Astrocyte (in vitro differentiated cells and primary cell): ENCODE data around the gene DHRS12. TPM values are rescaled to one million over a fixed set of nuclear protein-coding genes. Genes with fewer than 3 reads are reported as not detected.

Experiments used
- DNase-seq: peaks from one replicate; pipeline ENCODE4 v3.0.0-alpha.2; 2010; ENCODE audit warnings: low read depth
- FAIRE-seq: peaks from 2 replicates; lab custom pipeline; 2011; peaks lifted over from hg19 to GRCh38; lab: Jason Lieb, UNC
- H2AFZ ChIP-seq: 2 replicates; pipeline ENCODE4 v1.6.0; 2012; ENCODE audit warnings: low read depth, low read length, inconsistent platforms
- H3K27ac ChIP-seq: 2 replicates; pipeline ENCODE4 v1.5.1; 2011; ENCODE audit warnings: low read depth, low read length, inconsistent platforms
- H3K27me3 ChIP-seq: 2 replicates; pipeline ENCODE4 v1.6.0; 2011; ENCODE audit warnings: low read length, inconsistent platforms; ENCODE audit not compliant: insufficient read depth
- H3K36me3 ChIP-seq: 2 replicates; pipeline ENCODE4 v1.5.1; 2011; ENCODE audit warnings: low read length, inconsistent platforms; ENCODE audit not compliant: insufficient read depth
- H3K4me1 ChIP-seq: 2 replicates; pipeline ENCODE4 v1.5.1; 2011; ENCODE audit warnings: low read length, inconsistent platforms; ENCODE audit not compliant: insufficient read depth
- H3K4me2 ChIP-seq: 2 replicates; pipeline ENCODE4 v1.6.0; 2012; ENCODE audit warnings: low read length, inconsistent platforms
- H3K4me3 ChIP-seq: 2 replicates; pipeline ENCODE4 v1.5.1; 2011; ENCODE audit warnings: low read depth, mild to moderate bottlenecking, low read length, inconsistent platforms; ENCODE audit not compliant: insufficient read depth
- H3K79me2 ChIP-seq: 2 replicates; pipeline ENCODE4 v1.6.0; 2012; ENCODE audit warnings: mild to moderate bottlenecking, low read length, inconsistent platforms; ENCODE audit not compliant: insufficient read depth
- H3K9ac ChIP-seq: 2 replicates; pipeline ENCODE4 v1.6.0; 2012; ENCODE audit warnings: mild to moderate bottlenecking, low read length, inconsistent platforms
- H3K9me3 ChIP-seq: 2 replicates; pipeline ENCODE4 v1.5.1; 2012; ENCODE audit warnings: low read depth, mild to moderate bottlenecking, low read length, inconsistent platforms; ENCODE audit not compliant: insufficient read depth
- H4K20me1 ChIP-seq: 2 replicates; pipeline ENCODE4 v1.6.0; 2012; ENCODE audit warnings: low read length, inconsistent platforms; ENCODE audit not compliant: insufficient read depth
- H3K27ac Mint-ChIP-seq: one replicate; pipeline ENCODE4 v1.8.0; 2021; ENCODE audit warnings: mild to moderate bottlenecking, mixed read lengths; ENCODE audit not compliant: unreplicated experiment
- H3K27me3 Mint-ChIP-seq: one replicate; pipeline ENCODE4 v1.8.0; 2021; ENCODE audit warnings: low read depth, mixed read lengths; ENCODE audit not compliant: unreplicated experiment
- H3K36me3 Mint-ChIP-seq: one replicate; pipeline ENCODE4 v1.8.0; 2021; ENCODE audit warnings: low read depth, mixed read lengths; ENCODE audit not compliant: unreplicated experiment
- H3K4me1 Mint-ChIP-seq: one replicate; pipeline ENCODE4 v1.8.0; 2021; ENCODE audit warnings: low read depth, mixed read lengths; ENCODE audit not compliant: unreplicated experiment
- H3K4me3 Mint-ChIP-seq: one replicate; pipeline ENCODE4 v1.8.0; 2021; ENCODE audit warnings: mild to moderate bottlenecking, moderate library complexity, mixed read lengths; ENCODE audit not compliant: unreplicated experiment
- H3K9me3 Mint-ChIP-seq: one replicate; pipeline ENCODE4 v1.8.0; 2021; ENCODE audit warnings: mild to moderate bottlenecking, mixed read lengths; ENCODE audit not compliant: unreplicated experiment
- EZH2 ChIP-seq: IDR thresholded peaks from 2 replicates; pipeline ENCODE4 v1.6.1; 2012; ENCODE audit warnings: mild to moderate bottlenecking, low read length, inconsistent platforms; ENCODE audit not compliant: insufficient read depth
- total RNA-seq: library from RNA; stranded (reverse); gene quantifications from 2 replicates; pipeline ENCODE4 v1.2.1, GENCODE V29; 2021
- TF ChIP-seq, protein P1 (sequence below): IDR thresholded peaks from 2 replicates; pipeline ENCODE4 v1.5.1; 2011; ENCODE audit warnings: low read depth, mild to moderate bottlenecking, inconsistent platforms, low read length, moderate library complexity; ENCODE audit not compliant: insufficient read depth

The DHRS12 gene
- total RNA-seq, 1 donor from 2014 or later, result 4.9 TPM

DNA sequence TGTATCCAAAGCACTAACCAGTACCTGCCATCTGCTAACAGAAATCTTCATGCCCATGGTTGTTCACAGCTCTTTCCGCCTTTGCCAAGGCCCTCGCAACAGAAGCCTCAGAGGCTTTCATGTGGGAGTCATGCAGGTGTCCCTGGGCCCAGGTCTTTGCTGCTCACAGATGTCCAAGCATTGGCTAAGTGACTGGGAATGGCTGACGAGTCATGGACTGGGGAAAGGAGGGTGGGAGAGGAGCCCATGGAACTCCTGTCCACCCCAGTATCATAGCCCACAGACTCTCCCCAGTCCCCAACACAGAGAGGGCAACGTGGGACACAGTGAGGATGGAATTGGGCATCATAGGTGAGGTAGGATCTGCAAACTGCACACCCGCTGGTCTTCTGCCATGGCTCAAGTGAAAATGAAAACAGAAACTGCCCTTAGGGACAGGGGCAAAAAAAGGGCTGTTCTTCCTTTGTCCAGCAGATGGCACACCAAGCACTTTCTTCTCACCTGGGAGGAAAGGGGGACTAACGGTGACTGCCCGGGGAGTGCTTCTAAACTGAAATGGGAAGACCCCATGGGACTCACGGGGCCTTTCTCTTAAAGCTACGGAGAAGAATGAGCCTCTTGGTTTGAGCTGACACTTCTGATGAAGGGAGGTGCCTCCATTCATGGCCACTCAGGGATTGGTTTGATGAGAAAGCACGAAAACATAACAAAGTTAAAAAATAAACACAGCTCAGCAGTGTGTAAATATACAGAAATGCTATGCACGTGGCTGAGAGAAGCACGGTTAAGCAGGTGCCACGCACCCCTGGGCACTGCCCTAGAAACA lies 11.1 kb upstream of the DHRS12 start:
- peaks cover 10% of the 10 kb centered on the region for H3K4me1 Mint-ChIP-seq
- no peak overlapping the region for H3K4me3 Mint-ChIP-seq
- Histone ChIP-seq H3K9me3 (no peaks in the 10 kb centered on the region), H3K36me3 (no peaks in the 10 kb centered on the region), H3K4me3 (peak overlapping the region; percentile 29), H4K20me1 (no peaks in the 10 kb centered on the region), H3K4me1 (no peaks in the 10 kb centered on the region), H3K4me2 (peak overlapping the region; percentile 78), H3K27ac (no peak overlapping the region), H2AFZ (peak overlapping the region; percentile 73), H3K9ac (peak overlapping the region; percentile 12), H3K27me3 (peaks cover 46% of the 10 kb centered on the region), H3K79me2 (no peaks in the 10 kb centered on the region)
- H3K36me3 Mint-ChIP-seq, result no peaks in the 10 kb centered on the region
- peaks cover 35% of the 10 kb centered on the region for H3K27me3 Mint-ChIP-seq
- no peaks in the 10 kb centered on the region for H3K9me3 Mint-ChIP-seq
- no peak overlapping the region for H3K27ac Mint-ChIP-seq
- TF ChIP-seq EZH2, result no peak
- TF ChIP-seq, protein P1, sequence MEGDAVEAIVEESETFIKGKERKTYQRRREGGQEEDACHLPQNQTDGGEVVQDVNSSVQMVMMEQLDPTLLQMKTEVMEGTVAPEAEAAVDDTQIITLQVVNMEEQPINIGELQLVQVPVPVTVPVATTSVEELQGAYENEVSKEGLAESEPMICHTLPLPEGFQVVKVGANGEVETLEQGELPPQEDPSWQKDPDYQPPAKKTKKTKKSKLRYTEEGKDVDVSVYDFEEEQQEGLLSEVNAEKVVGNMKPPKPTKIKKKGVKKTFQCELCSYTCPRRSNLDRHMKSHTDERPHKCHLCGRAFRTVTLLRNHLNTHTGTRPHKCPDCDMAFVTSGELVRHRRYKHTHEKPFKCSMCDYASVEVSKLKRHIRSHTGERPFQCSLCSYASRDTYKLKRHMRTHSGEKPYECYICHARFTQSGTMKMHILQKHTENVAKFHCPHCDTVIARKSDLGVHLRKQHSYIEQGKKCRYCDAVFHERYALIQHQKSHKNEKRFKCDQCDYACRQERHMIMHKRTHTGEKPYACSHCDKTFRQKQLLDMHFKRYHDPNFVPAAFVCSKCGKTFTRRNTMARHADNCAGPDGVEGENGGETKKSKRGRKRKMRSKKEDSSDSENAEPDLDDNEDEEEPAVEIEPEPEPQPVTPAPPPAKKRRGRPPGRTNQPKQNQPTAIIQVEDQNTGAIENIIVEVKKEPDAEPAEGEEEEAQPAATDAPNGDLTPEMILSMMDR, result peak; percentile 84
- DNase-seq (no peak), FAIRE-seq (no peak)

DNA sequence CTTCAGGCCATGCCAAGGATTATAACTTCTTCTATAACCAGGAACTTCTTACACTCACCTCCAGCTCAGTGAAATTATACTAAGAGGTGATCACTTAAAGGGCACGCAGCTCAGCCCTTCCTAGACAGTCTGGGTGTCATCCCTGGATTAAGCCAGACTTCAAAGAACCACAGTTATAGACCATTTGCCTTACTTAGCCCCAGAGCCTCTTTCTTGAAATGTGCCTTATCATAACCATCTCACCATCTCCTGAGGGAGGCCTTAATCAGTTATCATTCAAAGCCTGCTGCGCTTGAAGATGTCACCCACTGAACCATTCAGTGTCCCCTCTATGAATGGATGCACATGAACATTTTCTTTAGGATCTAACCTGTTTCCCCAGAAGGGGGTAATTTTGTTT lies 10.1 kb upstream of the DHRS12 start:
- peaks cover 36% of the 10 kb centered on the region for H3K27me3 ChIP-seq
- Mint-ChIP-seq H3K4me3 (no peak overlapping the region), H3K27ac (no peak overlapping the region), H3K27me3 (peaks cover 26% of the 10 kb centered on the region), H3K36me3 (no peaks in the 10 kb centered on the region), H3K9me3 (no peaks in the 10 kb centered on the region), H3K4me1 (peaks cover 10% of the 10 kb centered on the region)
- H3K79me2 ChIP-seq, result no peaks in the 10 kb centered on the region
- H3K27ac ChIP-seq, result no peak overlapping the region
- no peak overlapping the region for H2AFZ ChIP-seq
- FAIRE-seq (no peak), DNase-seq (no peak)
- no peaks in the 10 kb centered on the region for H3K9me3 ChIP-seq
- no peak overlapping the region for H3K4me2 ChIP-seq
- no peaks in the 10 kb centered on the region for H3K36me3 ChIP-seq
- no peak overlapping the region for H3K4me3 ChIP-seq
- H4K20me1 ChIP-seq, result no peaks in the 10 kb centered on the region
- H3K4me1 ChIP-seq, result no peaks in the 10 kb centered on the region
- TF ChIP-seq EZH2, result no peak
- TF ChIP-seq, protein P1, result no peak
- no peak overlapping the region for H3K9ac ChIP-seq

DNA sequence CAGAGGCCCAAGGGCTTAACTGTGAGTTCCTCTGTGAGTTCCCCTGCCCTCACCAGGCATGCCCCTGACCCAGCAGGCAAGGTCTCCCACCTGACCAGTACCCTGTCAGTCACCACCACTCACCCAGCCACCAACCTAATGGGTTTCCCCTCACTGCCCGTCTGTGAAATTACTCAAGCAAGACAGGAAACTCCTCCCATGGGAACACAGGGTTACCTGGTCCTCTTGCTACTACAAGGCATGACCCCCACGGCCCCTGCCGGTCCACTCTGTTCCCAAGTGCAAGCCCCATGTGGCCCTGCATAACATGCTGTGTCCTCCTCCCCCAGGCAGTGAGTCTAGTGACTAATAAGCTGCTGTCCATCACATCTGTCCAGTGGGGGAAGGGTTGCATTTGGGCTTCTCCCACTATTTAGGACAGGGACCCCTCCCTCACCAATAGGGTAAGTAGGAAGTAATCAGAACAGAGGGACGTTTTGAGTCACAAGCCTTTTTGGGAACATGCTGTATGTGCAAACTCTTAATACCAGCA lies 8.0 kb upstream of the DHRS12 start:
- peaks cover 1% of the 10 kb centered on the region for H3K9me3 Mint-ChIP-seq
- Histone ChIP-seq H3K27me3 (peaks cover 16% of the 10 kb centered on the region), H3K4me2 (no peak overlapping the region), H3K9me3 (no peaks in the 10 kb centered on the region), H3K36me3 (no peaks in the 10 kb centered on the region), H3K27ac (no peak overlapping the region), H2AFZ (no peak overlapping the region), H3K4me1 (no peaks in the 10 kb centered on the region), H3K79me2 (no peaks in the 10 kb centered on the region), H4K20me1 (no peaks in the 10 kb centered on the region), H3K9ac (no peak overlapping the region), H3K4me3 (no peak overlapping the region)
- H3K36me3 Mint-ChIP-seq, result no peaks in the 10 kb centered on the region
- DNase-seq (no peak), FAIRE-seq (no peak)
- H3K4me1 Mint-ChIP-seq, result peaks cover 10% of the 10 kb centered on the region
- no peak for TF ChIP-seq EZH2
- TF ChIP-seq, protein P1, result no peak
- H3K27ac Mint-ChIP-seq, result no peak overlapping the region
- no peak overlapping the region for H3K4me3 Mint-ChIP-seq
- peaks cover 8% of the 10 kb centered on the region for H3K27me3 Mint-ChIP-seq
